GM23338 (cell line): ENCODE measurements around the gene TBP. TPM values are rescaled to one million over a fixed set of nuclear protein-coding genes. Genes with fewer than 3 reads are reported as not detected.

Source experiments
- ATAC-seq: fragments of 200-7000 bp; cut with Tn5 transposase; 3 replicates; pipeline ENCODE4 v1.9.1; 2020
- DNase-seq: peaks from one replicate; pipeline ENCODE4 v3.0.0-alpha.2; 2015; ENCODE audit warnings: low spot score
- H2AFZ ChIP-seq: fragments of 200-600 bp; sonication (generic); 2 replicates; pipeline ENCODE4 v1.8.0; 2016; ENCODE audit warnings: antibody characterized with exemption, mild to moderate bottlenecking, moderate library complexity
- H3F3A ChIP-seq: fragments of 200-600 bp; sonication (generic); replicated peaks from 2 replicates; pipeline ENCODE4 v1.8.0; 2017; ENCODE audit warnings: antibody characterized with exemption, mixed run types, low read depth
- H3K27ac ChIP-seq: fragments of 200-600 bp; sonication (generic); 2 replicates; pipeline ENCODE4 v1.6.1; 2016; ENCODE audit warnings: low read depth
- H3K27me3 ChIP-seq: fragments of 200-600 bp; sonication (generic); 2 replicates; pipeline ENCODE4 v1.8.0; 2016; ENCODE audit warnings: mild to moderate bottlenecking, mixed run types, moderate library complexity; ENCODE audit not compliant: insufficient read depth
- H3K36me3 ChIP-seq: fragments of 200-600 bp; sonication (generic); 2 replicates; pipeline ENCODE4 v1.8.0; 2016; ENCODE audit warnings: mild to moderate bottlenecking; ENCODE audit not compliant: insufficient read depth
- H3K4me1 ChIP-seq: fragments of 200-600 bp; sonication (generic); 2 replicates; pipeline ENCODE4 v1.8.0; 2016; ENCODE audit warnings: mild to moderate bottlenecking, moderate library complexity; ENCODE audit not compliant: insufficient read depth
- H3K4me2 ChIP-seq: fragments of 200-600 bp; sonication (generic); 2 replicates; pipeline ENCODE4 v1.7.1; 2017; ENCODE audit warnings: mixed run types
- H3K4me3 ChIP-seq: fragments of 200-600 bp; sonication (generic); 2 replicates; pipeline ENCODE4 v1.6.1; 2016; ENCODE audit warnings: mixed run types
- H3K79me2 ChIP-seq: fragments of 200-600 bp; sonication (generic); replicated peaks from 2 replicates; pipeline ENCODE4 v1.8.0; 2017; ENCODE audit warnings: mild to moderate bottlenecking; ENCODE audit not compliant: insufficient read depth
- H3K9me2 ChIP-seq: fragments of 200-600 bp; sonication (generic); 2 replicates; pipeline ENCODE4 v1.8.0; 2017; ENCODE audit not compliant: insufficient read depth
- H4K20me1 ChIP-seq: fragments of 200-600 bp; sonication (generic); replicated peaks from 2 replicates; pipeline ENCODE4 v1.8.0; 2017; ENCODE audit warnings: mild to moderate bottlenecking; ENCODE audit not compliant: insufficient read depth
- H3K27ac Mint-ChIP-seq: 2 replicates; pipeline ENCODE4 v1.8.0; 2020; ENCODE audit warnings: inconsistent platforms, mild to moderate bottlenecking, moderate library complexity, mixed read lengths
- H3K27me3 Mint-ChIP-seq: 3 replicates; pipeline ENCODE4 v1.8.0; 2022; ENCODE audit warnings: low read depth, mild to moderate bottlenecking, moderate library complexity, mixed read lengths, inconsistent platforms; ENCODE audit not compliant: insufficient read depth, poor library complexity
- H3K36me3 Mint-ChIP-seq: 3 replicates; pipeline ENCODE4 v1.8.0; 2021; ENCODE audit warnings: low read depth, mild to moderate bottlenecking, inconsistent platforms, moderate library complexity, mixed read lengths
- H3K4me1 Mint-ChIP-seq: 3 replicates; pipeline ENCODE4 v1.8.0; 2020; ENCODE audit warnings: mild to moderate bottlenecking, inconsistent platforms, mixed read lengths
- H3K4me3 Mint-ChIP-seq: 3 replicates; pipeline ENCODE4 v1.8.0; 2021; ENCODE audit warnings: moderate library complexity, mild to moderate bottlenecking, inconsistent platforms, mixed read lengths
- H3K9me3 Mint-ChIP-seq: 3 replicates; pipeline ENCODE4 v1.8.0; 2020; ENCODE audit warnings: moderate library complexity, mild to moderate bottlenecking, inconsistent platforms, mixed read lengths
- CREB1 ChIP-seq: fragments of 250-450 bp; sonication (Bioruptor Pico); IDR thresholded peaks from 2 replicates; pipeline ENCODE4 v1.5.0; 2020; ENCODE audit warnings: low read depth, mild to moderate bottlenecking, moderate library complexity
- CTCF ChIP-seq, 2 experiments: fragments of 200-600 bp in 1 of 2; sonication (generic) in 1 of 2; conservative IDR thresholded peaks; 2 replicates each; pipeline versions ENCODE4 v1.5.1 to v1.6.1; 2016 to 2017; ENCODE audit warnings: antibody characterized with exemption in 2 of 2, low read depth in 2 of 2, mild to moderate bottlenecking in 2 of 2, moderate library complexity in 1 of 2
- EZH2 ChIP-seq: fragments of 200-600 bp; sonication (generic); IDR thresholded peaks from one replicate; pipeline ENCODE4 v1.8.0; 2017; ENCODE audit warnings: antibody characterized with exemption, mild to moderate bottlenecking, low read depth; ENCODE audit not compliant: unreplicated experiment
- EZH2phosphoT487 ChIP-seq: fragments of 200-600 bp; sonication (generic); IDR thresholded peaks from one replicate; pipeline ENCODE4 v1.8.1; 2018; ENCODE audit warnings: antibody characterized with exemption; ENCODE audit not compliant: unreplicated experiment
- JUNB ChIP-seq: IDR thresholded peaks from one replicate; pipeline ENCODE4 v1.6.1; 2016; ENCODE audit warnings: antibody characterized with exemption; ENCODE audit not compliant: unreplicated experiment
- NANOG ChIP-seq: IDR thresholded peaks from 2 replicates; pipeline ENCODE4 v1.6.1; 2016; ENCODE audit warnings: antibody characterized with exemption, borderline replicate concordance
- POLR2AphosphoS5 ChIP-seq: IDR thresholded peaks from 2 replicates; pipeline ENCODE4 v1.6.1; 2016; ENCODE audit warnings: antibody characterized with exemption, low read depth
- STAT1 ChIP-seq: IDR thresholded peaks from one replicate; pipeline ENCODE4 v1.6.1; 2016; ENCODE audit warnings: antibody characterized with exemption; ENCODE audit not compliant: unreplicated experiment
- ZNF114 ChIP-seq: fragments of 250-450 bp; sonication (Bioruptor Pico); IDR thresholded peaks from 2 replicates; pipeline ENCODE4 v1.5.0; 2020; ENCODE audit warnings: mild to moderate bottlenecking, moderate library complexity
- polyA plus RNA-seq: library from polyadenylated mRNA; unstranded; fragments of >200 nt; fragmentation: Nextera tagmentation; extraction: Ambion mirVana; gene quantifications from 2 replicates; pipeline ENCODE4 v1.2.1, GENCODE V29; 2016
- total RNA-seq: library from RNA; depleted of rRNA; stranded (reverse); fragments of >200 nt; shearing (Covaris generic); gene quantifications from 2 replicates; pipeline ENCODE4 v1.2.3, GENCODE V29; 2014
- TF ChIP-seq, protein P1 (sequence below): fragments of 250-450 bp; sonication (Bioruptor Pico); IDR thresholded peaks from 2 replicates; pipeline ENCODE4 v1.5.0; 2020; ENCODE audit warnings: mild to moderate bottlenecking, moderate library complexity

TBP gene
- total and polyA plus RNA-seq, 2 experiments from 2014 or later: 30.3 to 36.5 TPM

GRCh38 chr6:170532867-170533488, 21.2 kb upstream of the TBP start (continued):
- no peak for TF ChIP-seq CTCF (conservative IDR thresholded peaks at IDR 0.05; ENCODE audit: low read depth in 2 of 2)
- TF ChIP-seq EZH2: no peak
- TF ChIP-seq ZNF114 (CRISPR knock-in tag): no peak
- TF ChIP-seq, protein P1, sequence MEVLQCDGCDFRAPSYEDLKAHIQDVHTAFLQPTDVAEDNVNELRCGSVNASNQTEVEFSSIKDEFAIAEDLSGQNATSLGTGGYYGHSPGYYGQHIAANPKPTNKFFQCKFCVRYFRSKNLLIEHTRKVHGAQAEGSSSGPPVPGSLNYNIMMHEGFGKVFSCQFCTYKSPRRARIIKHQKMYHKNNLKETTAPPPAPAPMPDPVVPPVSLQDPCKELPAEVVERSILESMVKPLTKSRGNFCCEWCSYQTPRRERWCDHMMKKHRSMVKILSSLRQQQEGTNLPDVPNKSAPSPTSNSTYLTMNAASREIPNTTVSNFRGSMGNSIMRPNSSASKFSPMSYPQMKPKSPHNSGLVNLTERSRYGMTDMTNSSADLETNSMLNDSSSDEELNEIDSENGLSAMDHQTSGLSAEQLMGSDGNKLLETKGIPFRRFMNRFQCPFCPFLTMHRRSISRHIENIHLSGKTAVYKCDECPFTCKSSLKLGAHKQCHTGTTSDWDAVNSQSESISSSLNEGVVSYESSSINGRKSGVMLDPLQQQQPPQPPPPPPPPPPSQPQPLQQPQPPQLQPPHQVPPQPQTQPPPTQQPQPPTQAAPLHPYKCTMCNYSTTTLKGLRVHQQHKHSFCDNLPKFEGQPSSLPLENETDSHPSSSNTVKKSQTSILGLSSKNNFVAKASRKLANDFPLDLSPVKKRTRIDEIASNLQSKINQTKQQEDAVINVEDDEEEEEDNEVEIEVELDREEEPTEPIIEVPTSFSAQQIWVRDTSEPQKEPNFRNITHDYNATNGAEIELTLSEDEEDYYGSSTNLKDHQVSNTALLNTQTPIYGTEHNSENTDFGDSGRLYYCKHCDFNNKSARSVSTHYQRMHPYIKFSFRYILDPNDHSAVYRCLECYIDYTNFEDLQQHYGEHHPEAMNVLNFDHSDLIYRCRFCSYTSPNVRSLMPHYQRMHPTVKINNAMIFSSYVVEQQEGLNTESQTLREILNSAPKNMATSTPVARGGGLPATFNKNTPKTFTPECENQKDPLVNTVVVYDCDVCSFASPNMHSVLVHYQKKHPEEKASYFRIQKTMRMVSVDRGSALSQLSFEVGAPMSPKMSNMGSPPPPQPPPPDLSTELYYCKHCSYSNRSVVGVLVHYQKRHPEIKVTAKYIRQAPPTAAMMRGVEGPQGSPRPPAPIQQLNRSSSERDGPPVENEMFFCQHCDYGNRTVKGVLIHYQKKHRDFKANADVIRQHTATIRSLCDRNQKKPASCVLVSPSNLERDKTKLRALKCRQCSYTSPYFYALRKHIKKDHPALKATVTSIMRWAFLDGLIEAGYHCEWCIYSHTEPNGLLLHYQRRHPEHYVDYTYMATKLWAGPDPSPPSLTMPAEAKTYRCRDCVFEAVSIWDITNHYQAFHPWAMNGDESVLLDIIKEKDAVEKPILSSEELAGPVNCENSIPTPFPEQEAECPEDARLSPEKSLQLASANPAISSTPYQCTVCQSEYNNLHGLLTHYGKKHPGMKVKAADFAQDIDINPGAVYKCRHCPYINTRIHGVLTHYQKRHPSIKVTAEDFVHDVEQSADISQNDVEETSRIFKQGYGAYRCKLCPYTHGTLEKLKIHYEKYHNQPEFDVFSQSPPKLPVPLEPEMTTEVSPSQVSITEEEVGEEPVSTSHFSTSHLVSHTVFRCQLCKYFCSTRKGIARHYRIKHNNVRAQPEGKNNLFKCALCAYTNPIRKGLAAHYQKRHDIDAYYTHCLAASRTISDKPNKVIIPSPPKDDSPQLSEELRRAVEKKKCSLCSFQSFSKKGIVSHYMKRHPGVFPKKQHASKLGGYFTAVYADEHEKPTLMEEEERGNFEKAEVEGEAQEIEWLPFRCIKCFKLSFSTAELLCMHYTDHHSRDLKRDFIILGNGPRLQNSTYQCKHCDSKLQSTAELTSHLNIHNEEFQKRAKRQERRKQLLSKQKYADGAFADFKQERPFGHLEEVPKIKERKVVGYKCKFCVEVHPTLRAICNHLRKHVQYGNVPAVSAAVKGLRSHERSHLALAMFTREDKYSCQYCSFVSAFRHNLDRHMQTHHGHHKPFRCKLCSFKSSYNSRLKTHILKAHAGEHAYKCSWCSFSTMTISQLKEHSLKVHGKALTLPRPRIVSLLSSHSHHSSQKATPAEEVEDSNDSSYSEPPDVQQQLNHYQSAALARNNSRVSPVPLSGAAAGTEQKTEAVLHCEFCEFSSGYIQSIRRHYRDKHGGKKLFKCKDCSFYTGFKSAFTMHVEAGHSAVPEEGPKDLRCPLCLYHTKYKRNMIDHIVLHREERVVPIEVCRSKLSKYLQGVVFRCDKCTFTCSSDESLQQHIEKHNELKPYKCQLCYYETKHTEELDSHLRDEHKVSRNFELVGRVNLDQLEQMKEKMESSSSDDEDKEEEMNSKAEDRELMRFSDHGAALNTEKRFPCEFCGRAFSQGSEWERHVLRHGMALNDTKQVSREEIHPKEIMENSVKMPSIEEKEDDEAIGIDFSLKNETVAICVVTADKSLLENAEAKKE: no peak
- TF ChIP-seq JUNB: no peak
- no peak for TF ChIP-seq CREB1 (CRISPR knock-in tag)
- TF ChIP-seq POLR2AphosphoS5: no peak

- Histone ChIP-seq H3K79me2 (peaks cover 8% of the 10 kb centered on the region), H3K27ac (no peak overlapping the region), H3K36me3 (peaks cover 27% of the 10 kb centered on the region; the same call in 1 of the 2 replicates), H2AFZ (no peak overlapping the region), H3K9me2 (no peaks in the 10 kb centered on the region), H3K4me2 (no peak overlapping the region), H3K27me3 (no peaks in the 10 kb centered on the region), H3F3A (no peaks in the 10 kb centered on the region), H3K4me3 (no peak overlapping the region), H3K4me1 (no peaks in the 10 kb centered on the region), H4K20me1 (peaks cover 7% of the 10 kb centered on the region; the same call in 1 of the 2 replicates)
- no peak overlapping the region for H3K27ac Mint-ChIP-seq
- ATAC-seq (no peak), DNase-seq (no peak)
- no peak overlapping the region for H3K4me3 Mint-ChIP-seq
- H3K27me3 Mint-ChIP-seq: no peaks in the 10 kb centered on the region
- no peaks in the 10 kb centered on the region for H3K4me1 Mint-ChIP-seq
- H3K9me3 Mint-ChIP-seq: no peaks in the 10 kb centered on the region
- peaks cover 53% of the 10 kb centered on the region for H3K36me3 Mint-ChIP-seq
- TF ChIP-seq CREB1 (CRISPR knock-in tag) (no peak), NANOG (no peak), ZNF114 (CRISPR knock-in tag) (no peak), STAT1 (no peak), CTCF (conservative IDR thresholded peaks at IDR 0.05; ENCODE audit: low read depth in 2 of 2) (no peak), EZH2phosphoT487 (no peak)
Observed at GRCh38 chr6:170533792-170534191, 20.4 kb upstream of the TBP start.
